Vagina (tissue), 2 donors: ENCODE data around the gene FOXR1. TPM values are rescaled to one million over a fixed set of nuclear protein-coding genes. Genes with fewer than 3 reads are reported as not detected.

Experiments used
- DNase-seq, 2 donors: peaks; one replicate each; pipeline ENCODE4 v3.0.0-alpha.2; 2017; ENCODE audit errors: extremely low spot score in 2 of 2
- H3K27ac ChIP-seq: fragments of 200-600 bp; sonication (generic); one replicate; pipeline ENCODE4 v1.5.1; 2019
- H3K27me3 ChIP-seq: fragments of 200-600 bp; sonication (generic); one replicate; pipeline ENCODE4 v1.5.1; 2019
- H3K36me3 ChIP-seq, 2 donors: fragments of 200-600 bp; sonication (generic); one replicate each; pipeline ENCODE4 v1.5.1; 2017 to 2019
- H3K4me1 ChIP-seq: fragments of 200-600 bp; sonication (generic); one replicate; pipeline ENCODE4 v1.5.1; 2019
- H3K4me3 ChIP-seq, 2 donors: fragments of 200-600 bp; sonication (generic); 1 replicate in 1 of 2; 2 replicates in 1 of 2; pipeline ENCODE4 v1.5.1; 2016 to 2019
- H3K9me3 ChIP-seq: fragments of 200-600 bp; sonication (generic); one replicate; pipeline ENCODE4 v1.5.1; 2019
- POLR2A ChIP-seq, 2 donors: fragments of 450-650 bp; IDR thresholded peaks; one replicate each; pipeline ENCODE4 v1.6.1; 2017; ENCODE audit warnings: antibody characterized with exemption in 2 of 2, mild to moderate bottlenecking in 2 of 2, moderate library complexity in 2 of 2
- POLR2AphosphoS5 ChIP-seq, 2 donors: sonication (generic); formaldehyde crosslinking; IDR thresholded peaks; one replicate each; pipeline ENCODE4 v1.9.0; 2017; ENCODE audit warnings: antibody characterized with exemption in 2 of 2, mild to moderate bottlenecking in 2 of 2, low read depth in 1 of 2; ENCODE audit not compliant: insufficient read depth in 1 of 2
- intact Hi-C: fragments of 100-400 bp; cut with DNase I; formaldehyde crosslinking; loops from one replicate; pipeline ENCODE4 v1.15.1; 2023
- total RNA-seq: library from RNA; depleted of rRNA; stranded (reverse); fragments of >200 nt; gene quantifications from one replicate; pipeline ENCODE4 v1.2.3, GENCODE V29; 2016
- TF ChIP-seq, protein P1 (sequence below), 3 experiments: fragments of 450-650 bp in 2 of 3; fragments of 200-600 bp in 1 of 3; sonication (generic) in 1 of 3; IDR thresholded peaks; one replicate each; pipeline ENCODE4 v1.5.1; 2017 to 2019; ENCODE audit warnings: antibody characterized with exemption in 3 of 3, mild to moderate bottlenecking in 2 of 3, moderate library complexity in 2 of 3

FOXR1 gene
- total RNA-seq, 1 donor from 2014 or later = not detected

GRCh38 chr11:119024430-119025098 lies 53.0 kb downstream of the FOXR1 start:
- TF ChIP-seq POLR2A (IDR thresholded peaks at IDR 0.05) (no peak), POLR2AphosphoS5 (IDR thresholded peaks at IDR 0.05; ENCODE audit: insufficient read depth in 1 of 2, low read depth in 1 of 2) (no peak)
- TF ChIP-seq, protein P1, sequence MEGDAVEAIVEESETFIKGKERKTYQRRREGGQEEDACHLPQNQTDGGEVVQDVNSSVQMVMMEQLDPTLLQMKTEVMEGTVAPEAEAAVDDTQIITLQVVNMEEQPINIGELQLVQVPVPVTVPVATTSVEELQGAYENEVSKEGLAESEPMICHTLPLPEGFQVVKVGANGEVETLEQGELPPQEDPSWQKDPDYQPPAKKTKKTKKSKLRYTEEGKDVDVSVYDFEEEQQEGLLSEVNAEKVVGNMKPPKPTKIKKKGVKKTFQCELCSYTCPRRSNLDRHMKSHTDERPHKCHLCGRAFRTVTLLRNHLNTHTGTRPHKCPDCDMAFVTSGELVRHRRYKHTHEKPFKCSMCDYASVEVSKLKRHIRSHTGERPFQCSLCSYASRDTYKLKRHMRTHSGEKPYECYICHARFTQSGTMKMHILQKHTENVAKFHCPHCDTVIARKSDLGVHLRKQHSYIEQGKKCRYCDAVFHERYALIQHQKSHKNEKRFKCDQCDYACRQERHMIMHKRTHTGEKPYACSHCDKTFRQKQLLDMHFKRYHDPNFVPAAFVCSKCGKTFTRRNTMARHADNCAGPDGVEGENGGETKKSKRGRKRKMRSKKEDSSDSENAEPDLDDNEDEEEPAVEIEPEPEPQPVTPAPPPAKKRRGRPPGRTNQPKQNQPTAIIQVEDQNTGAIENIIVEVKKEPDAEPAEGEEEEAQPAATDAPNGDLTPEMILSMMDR (IDR thresholded peaks at IDR 0.05) = no peak
- H3K36me3 ChIP-seq = peaks cover 0 to 50% of the 10 kb centered on the region in 2 donors
- H3K4me1 ChIP-seq = peaks cover 37% of the 10 kb centered on the region
- H3K27ac ChIP-seq = peak overlapping the region; percentile 27
- no peak overlapping the region for H3K4me3 ChIP-seq
- H3K27me3 ChIP-seq = no peaks in the 10 kb centered on the region
- intact Hi-C loops = no loop called here
- DNase-seq = no peak
- H3K9me3 ChIP-seq = no peaks in the 10 kb centered on the region

GRCh38 chr11:119025099-119025473 lies 53.5 kb downstream of the FOXR1 start:
- peak overlapping the region; percentile 27 for H3K27ac ChIP-seq
- H3K27me3 ChIP-seq = no peaks in the 10 kb centered on the region
- DNase-seq = no peak
- intact Hi-C loops = no loop called here
- no peak for TF ChIP-seq POLR2AphosphoS5 (IDR thresholded peaks at IDR 0.05; ENCODE audit: insufficient read depth in 1 of 2, low read depth in 1 of 2)
- no peak for TF ChIP-seq POLR2A (IDR thresholded peaks at IDR 0.05)
- TF ChIP-seq, protein P1 (IDR thresholded peaks at IDR 0.05) = no peak
- peaks cover 37% of the 10 kb centered on the region for H3K4me1 ChIP-seq
- H3K4me3 ChIP-seq = no peak overlapping the region
- peaks cover 0 to 50% of the 10 kb centered on the region in 2 donors for H3K36me3 ChIP-seq
- no peaks in the 10 kb centered on the region for H3K9me3 ChIP-seq

DNA sequence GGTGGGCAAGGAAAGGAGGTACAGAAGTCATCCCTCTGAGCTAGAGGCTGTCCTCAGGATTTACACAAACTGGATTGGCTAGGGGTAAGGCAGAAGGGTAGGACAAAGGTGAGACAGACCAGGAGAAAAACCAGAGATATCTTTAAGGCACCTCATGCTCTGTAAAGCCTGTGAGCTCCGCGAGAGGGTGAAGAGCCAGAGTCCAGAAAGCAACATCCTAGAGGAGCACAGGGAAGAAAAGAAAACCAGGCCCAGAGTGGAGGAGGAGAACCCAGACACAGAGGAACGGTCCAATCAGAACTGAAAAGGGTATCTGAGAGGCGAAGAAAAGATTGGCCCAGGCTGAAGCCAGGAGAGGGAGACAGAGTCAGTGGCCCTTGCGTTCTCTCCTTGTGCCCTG lies 54.0 kb downstream of the FOXR1 start:
- Histone ChIP-seq H3K4me3 (no peak overlapping the region), H3K4me1 (peaks cover 37% of the 10 kb centered on the region), H3K36me3 (peaks cover 0 to 50% of the 10 kb centered on the region in 2 donors), H3K27me3 (no peaks in the 10 kb centered on the region), H3K27ac (no peak overlapping the region), H3K9me3 (no peaks in the 10 kb centered on the region)
- DNase-seq = no peak
- intact Hi-C loops = no loop called here
- TF ChIP-seq POLR2AphosphoS5 (IDR thresholded peaks at IDR 0.05; ENCODE audit: insufficient read depth in 1 of 2, low read depth in 1 of 2) (no peak), POLR2A (IDR thresholded peaks at IDR 0.05) (no peak)
- TF ChIP-seq, protein P1 (IDR thresholded peaks at IDR 0.05) = no peak

- Histone ChIP-seq H3K4me1 (peaks cover 32% of the 10 kb centered on the region), H3K27me3 (no peaks in the 10 kb centered on the region), H3K4me3 (no peak overlapping the region), H3K36me3 (peaks cover 0 to 50% of the 10 kb centered on the region in 2 donors), H3K27ac (no peak overlapping the region), H3K9me3 (no peaks in the 10 kb centered on the region)
- DNase-seq = no peak
- TF ChIP-seq, protein P1 (IDR thresholded peaks at IDR 0.05) = no peak
- TF ChIP-seq POLR2AphosphoS5 (IDR thresholded peaks at IDR 0.05; ENCODE audit: insufficient read depth in 1 of 2, low read depth in 1 of 2) (no peak), POLR2A (IDR thresholded peaks at IDR 0.05) (no peak)
- intact Hi-C loops = no loop called here
These were observed 54.6 kb downstream of the FOXR1 start for GRCh38 chr11:119025978-119026766.

DNA sequence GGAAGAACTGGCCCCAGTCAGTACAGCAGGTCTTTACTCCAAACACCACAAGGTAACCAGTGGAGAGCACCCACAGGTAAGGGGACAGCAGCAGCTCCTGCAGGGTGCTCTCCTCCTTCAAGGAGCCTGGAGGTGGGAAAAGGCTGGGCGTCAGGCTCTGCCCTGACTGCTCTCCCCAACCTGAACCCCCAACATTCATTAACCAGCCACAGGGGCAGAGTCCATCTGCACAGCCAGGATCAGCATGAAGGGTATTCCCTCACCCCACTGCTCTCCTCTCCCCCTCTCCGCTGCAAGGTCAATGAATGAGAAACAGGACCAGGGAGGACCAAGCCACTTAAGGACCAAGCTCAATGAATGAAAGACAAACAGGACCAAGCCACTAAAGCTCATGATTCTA lies 55.4 kb downstream of the FOXR1 start:
- intact Hi-C loops = no loop called here
- Histone ChIP-seq H3K27me3 (no peaks in the 10 kb centered on the region), H3K4me1 (peaks cover 25% of the 10 kb centered on the region), H3K9me3 (no peaks in the 10 kb centered on the region), H3K27ac (no peak overlapping the region), H3K36me3 (peaks cover 0 to 44% of the 10 kb centered on the region in 2 donors), H3K4me3 (no peak overlapping the region)
- TF ChIP-seq, protein P1 (IDR thresholded peaks at IDR 0.05) = no peak
- TF ChIP-seq POLR2AphosphoS5 (IDR thresholded peaks at IDR 0.05; ENCODE audit: insufficient read depth in 1 of 2, low read depth in 1 of 2) (no peak), POLR2A (IDR thresholded peaks at IDR 0.05) (no peak)
- DNase-seq = no peak
